Putamen (tissue), 1 donor: ENCODE data around the gene HS6ST3.
"Not testable (repeated sequence)": the region's sequence is repeated elsewhere in the genome, so short reads cannot be mapped to it uniquely, and the experiment has no call there.

Source experiments
- DNase-seq: peaks from one replicate; pipeline ENCODE4 v3.0.0-alpha.2; 2016; ENCODE audit warnings: low spot score

HS6ST3 gene

DNA sequence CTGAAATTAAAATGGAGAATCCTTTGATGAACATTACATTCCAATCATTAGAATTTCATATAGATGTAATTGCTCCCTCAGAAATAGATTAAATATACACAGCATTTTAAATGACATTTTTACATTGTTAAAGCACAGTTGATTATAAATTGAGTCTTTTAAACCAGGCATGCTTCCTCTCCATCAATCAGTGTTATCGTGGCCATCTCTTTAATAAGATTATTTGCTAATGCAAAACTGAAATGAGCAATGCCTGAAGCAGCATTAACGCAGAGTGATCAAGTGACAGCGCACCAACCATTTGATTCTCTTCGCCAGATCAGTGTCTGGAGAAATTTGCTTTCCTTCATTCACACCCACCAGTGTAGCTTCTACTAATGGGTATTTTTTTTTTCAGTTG, 644.6 kb downstream of the HS6ST3 start:
- no peak for DNase-seq

DNA sequence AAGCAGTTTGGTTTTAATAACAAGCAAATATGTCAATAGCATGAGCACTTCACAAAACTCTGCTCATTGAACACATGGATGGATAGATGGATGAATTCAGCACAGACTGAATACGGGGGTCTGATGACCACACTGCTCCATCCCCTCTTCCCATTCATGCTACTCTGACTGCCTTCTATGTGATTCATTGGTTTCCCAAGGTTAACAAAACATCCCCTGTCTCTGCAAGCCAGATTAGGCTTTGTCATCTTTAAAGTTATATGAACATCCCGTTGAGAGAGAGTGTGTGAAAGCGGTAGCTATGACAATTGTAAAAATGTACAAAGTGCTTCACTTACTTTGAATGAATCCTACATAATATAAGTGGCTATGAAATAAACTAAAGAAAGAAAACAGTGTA, 651.9 kb downstream of the HS6ST3 start:
- DNase-seq = no peak

DNA sequence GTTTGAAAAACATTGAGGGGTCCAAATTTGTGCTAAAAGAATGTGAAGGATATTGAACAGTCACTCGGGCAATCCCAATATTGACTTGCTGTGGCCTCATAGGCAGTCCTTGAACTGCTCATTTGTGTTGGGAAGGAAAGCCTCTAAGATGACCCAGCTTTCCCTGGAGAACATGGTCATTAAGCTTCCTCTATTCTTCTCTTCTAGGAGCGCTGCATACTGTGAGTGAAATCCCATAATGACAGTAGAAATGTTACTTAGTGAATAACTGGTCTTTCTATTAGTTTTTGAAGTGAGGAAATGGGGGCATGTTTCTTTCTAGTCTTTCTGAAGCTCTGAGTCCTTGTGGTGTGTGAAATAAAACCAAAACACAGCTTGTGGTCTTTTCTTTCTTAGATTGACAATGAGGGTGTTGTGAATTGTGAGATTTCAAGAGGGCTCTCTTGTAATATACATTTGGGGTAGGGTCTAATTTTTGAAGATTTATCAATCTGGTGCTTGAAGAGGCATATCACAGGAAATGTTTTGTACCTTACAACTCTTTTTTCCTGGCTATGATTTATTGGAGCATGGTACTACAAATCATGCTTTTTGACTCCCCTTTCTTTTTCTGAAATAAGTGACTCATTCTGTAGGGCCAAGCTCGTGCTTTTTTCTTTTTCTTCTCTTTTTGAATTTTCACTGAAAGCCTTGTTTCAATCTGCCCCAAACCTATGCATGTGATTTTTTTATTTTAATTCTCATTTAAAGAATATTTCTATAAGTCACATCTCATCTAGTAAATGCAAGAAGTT, 653.6 kb downstream of the HS6ST3 start:
- DNase-seq = no peak

DNA sequence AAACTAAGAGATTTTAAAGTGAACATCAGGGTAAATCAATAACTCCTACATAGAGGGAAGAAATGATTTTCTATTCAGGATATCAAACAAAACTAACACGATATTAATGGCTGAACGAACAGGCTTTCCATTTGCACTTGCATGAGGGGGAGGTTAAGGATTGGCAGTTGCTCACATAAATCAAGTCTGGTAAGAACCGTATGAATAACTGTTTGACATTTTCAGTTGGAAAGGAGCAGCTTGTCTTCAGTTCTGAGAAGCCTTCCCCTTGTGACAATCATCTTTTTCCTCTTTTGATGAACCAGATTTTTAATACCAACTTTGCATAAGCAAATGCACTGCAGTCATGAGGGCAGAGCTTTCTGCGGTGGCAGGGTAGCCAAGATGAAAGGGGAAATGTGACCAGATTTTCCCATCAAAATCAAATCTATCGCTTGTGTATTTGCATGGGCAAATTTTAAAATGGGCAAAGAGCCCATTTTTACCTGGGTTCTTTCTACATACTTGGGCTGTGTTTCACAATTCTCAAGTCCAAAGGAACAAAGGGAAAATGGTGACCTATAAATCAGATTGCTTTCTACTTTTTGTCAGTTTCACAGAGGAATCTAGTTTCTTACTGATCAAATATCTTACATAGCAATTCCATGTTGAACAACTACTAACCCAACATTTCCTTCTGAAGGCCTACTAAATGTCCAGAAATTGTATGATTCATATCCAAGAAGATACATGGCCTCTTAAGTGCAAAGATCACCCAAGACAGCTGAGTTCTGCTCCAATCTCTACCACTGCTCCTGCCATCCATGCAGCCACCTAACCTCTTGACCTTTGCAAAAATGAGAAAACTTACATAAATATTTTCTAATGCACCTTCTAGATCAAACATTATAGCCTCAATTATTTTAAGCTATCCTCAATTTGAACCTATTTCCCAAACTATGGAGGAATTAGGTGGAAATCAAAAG, 654.7 kb downstream of the HS6ST3 start:
- peak; percentile 58 for DNase-seq

DNA sequence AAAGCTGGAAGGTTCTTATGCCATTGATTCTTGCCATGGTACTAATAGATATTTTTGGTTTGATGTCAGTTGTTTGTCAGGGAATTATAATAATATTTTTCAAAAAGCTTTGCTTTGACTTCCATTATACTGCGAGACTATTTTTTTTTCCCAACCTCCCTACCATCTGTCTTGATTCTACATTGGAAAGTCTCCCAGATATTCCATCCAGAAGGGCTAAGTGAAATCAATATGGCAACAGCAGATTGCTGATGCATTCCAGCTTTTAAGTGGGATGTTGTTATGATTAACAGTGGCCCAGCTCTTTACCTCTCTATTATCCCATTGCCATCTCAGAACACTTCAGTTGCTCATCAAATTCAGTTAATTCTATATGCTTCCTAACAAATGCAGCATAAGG, 657.0 kb downstream of the HS6ST3 start:
- no peak for DNase-seq

DNA sequence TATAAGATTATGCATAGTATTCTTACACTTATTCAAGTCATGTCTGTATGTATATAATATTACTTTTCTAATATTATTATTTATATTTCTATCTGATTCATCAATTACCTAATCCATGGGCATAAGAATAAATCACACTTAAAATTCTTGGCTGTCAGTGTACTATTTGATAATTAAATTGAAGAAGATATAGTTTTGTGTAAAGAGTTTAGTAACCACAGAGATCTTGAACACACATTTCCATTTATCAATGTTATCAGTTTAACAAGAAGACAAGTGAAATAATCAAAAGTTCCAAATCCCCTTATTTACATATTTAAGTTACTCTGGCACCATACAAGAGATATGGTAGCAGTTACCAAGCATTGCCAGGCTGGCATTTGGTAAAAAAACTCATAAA, 659.9 kb downstream of the HS6ST3 start:
- DNase-seq = no peak

DNA sequence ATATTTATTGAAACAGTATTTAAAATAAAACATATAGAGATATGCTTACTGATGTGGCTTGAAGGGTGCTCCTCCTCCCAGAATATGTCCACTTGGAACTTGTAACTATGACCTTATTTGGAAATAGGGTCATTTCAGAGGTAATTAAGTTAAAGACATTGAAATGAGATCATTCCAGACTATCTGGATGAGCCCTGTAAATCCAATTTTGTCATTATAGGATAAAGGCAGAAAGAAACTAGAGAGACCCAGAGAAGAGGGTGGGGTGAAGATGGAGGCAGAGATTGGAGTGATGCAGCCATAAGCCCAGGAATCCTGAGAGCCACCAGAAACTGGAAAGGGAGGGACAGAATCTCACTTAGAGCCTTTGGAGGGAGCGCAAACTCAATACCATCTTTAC, 661.2 kb downstream of the HS6ST3 start:
- no peak for DNase-seq

DNA sequence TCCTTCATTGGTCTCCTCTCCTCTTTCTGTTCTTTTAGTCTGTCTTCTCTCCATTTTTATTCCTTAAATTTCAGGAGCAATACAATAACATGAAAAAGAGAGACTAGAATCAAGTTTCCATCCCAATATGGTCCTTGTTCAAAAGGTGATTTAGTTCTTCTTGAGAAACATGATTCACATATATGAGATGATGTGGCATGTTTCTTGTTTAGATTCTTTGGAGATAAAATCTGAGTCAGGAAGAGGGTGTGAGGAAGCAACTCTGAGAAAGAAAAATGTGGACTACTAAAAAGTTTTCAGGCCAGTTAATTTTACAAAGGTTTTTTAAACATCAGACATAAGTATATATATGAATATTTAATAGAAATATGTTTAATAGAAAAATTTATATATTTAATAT, 673.0 kb downstream of the HS6ST3 start:
- DNase-seq = no peak

DNA sequence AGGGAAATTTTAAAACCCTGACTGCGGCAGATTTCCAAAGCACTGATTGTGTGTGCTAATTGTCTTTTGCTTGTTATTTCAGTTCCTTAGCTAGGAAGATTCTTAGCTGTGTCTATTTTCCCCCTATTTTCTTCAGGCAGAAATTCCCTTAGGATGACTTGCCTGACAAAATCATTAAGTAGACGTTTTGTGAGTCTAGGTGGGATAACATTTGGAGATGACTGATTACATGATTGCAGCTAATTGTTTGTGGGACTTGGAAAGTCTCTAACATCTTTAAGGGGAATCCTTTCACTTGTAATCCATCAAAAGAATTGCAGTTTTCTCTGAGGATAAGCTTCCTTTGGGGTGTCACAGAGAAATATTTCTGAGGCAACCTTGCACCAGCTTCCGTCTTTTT, 676.4 kb downstream of the HS6ST3 start:
- no peak for DNase-seq

DNA sequence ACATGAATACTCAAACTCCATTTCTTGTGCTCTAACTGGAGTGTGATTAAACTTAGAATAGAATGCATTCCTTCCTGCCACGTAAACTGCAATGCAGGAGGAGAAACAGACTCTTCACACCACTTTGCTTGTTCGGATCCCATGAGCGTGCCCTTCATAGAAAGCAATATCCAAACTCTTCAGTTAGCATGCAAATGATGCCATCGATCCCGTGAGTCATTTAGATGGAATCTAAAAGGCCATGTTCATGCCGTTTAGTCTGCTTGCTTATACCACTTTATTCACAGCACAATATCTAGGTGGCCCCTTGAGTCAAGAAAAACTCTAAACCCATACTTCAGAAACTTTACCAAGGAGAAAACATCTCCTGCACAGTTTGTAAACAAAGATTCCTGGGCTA, 678.6 kb downstream of the HS6ST3 start:
- DNase-seq = no peak

DNA sequence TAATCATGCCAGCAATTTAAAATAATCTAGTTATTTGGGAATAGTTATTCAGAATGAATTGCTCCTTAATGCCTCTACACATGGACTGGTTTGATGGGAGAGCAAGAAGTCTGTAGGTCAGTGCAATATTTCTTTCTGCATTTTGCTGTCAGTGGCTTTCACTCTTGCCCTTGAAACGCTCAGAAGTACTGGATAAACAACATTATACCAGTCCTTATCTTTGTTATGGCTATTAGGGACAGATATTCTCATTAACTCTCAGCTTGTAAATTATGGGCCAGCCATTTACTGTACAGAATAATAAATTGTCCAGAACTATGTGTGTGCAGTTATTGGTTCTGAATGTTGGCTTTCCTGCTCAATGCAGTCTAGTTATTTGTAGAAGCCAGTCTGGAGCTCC, 680.0 kb downstream of the HS6ST3 start:
- DNase-seq = no peak

DNA sequence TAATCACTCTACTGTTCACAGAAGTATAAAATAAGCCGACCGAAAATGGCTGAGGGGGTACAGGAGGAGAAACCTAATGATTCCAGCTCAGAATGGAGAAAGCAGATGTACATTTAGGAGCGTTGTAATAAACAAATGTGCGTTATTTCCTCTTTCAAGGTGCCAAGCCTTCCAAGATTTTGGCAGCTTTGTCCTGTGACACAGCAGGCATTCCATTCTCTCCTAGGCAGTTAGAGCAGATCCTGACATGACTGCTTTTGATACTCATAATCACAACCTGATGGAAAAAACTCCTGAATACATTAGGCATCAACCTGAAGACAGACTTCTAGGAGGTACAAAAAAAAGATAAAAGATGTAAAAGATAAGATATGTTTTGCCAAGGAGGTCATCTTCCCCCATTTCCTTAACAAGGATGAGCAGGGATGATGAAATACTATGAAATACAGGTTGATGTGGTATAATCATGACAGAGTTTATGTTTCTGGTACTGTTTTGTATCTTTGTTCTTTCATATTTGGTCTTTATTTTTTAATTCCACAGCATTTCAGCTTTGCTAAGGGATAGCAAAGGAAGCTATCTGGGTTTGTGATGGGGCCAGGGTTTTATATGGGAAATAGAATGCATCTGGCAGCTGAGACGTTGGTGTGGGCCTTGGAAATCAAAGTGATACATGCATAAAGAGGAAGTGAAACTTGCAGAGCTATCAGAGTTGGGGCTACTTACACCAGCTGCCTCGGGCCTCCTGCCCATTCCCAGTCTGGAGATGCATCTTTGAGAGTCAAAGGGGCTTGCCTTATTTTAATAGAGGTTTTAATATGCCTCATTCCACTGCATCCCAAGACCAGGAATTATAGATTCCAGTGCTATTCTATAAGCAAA, 681.8 kb downstream of the HS6ST3 start:
- DNase-seq = no peak

DNA sequence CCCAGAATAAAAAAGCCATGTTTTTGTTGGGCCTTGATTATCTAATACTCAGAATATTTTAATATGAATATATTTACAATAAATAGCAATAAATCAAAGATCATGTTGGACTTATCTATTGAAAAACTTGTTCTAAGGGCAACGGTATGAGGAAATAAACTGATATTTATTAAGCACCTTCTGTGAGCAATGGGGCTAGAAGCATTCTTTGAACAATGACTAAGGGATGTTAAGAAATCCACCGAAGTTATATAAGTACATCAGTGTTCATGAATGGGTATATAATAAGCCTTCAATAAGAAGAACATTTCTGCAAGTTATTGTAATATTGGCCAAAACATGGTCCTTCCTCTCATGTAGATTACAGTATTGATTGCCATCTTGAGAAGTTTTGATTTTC, 682.5 kb downstream of the HS6ST3 start:
- no peak for DNase-seq

DNA sequence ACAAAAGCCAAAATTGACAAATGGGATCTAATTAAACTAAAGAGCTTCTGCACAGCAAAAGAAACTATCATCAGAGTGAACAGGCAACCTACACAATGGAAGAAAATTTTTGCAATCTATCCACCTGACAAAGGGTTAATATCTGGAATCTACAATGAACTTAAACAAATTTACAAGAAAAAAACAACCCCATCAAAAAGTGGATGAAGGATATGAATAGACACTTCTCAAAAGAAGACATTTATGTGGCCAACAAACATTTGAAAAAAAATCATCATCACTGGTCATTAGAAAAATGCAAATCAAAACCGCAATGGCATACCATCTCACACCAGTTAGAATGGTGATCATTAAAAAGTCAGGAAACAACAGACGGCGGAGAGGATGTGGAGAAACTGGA, 688.4 kb downstream of the HS6ST3 start:
- DNase-seq = not testable (repeated sequence)

DNA sequence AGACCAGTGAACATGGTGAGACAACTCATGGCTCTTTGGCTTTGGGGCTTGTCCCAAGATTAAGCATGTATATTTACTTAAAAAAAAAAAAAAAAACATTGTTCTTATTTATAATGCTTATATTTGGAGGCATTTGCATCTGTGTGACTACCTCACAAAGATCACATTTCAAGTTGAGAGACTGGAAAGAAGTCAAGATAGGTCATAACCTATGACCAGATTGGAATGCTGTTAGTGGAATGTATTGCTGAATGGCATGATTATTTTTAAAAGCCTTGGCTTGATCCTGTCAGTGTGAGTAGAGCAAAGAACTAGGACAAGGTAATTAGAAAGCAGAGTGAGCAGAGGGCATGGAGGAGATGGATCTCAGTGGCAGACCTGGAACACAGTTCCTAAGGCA, 689.8 kb downstream of the HS6ST3 start:
- no peak for DNase-seq

DNA sequence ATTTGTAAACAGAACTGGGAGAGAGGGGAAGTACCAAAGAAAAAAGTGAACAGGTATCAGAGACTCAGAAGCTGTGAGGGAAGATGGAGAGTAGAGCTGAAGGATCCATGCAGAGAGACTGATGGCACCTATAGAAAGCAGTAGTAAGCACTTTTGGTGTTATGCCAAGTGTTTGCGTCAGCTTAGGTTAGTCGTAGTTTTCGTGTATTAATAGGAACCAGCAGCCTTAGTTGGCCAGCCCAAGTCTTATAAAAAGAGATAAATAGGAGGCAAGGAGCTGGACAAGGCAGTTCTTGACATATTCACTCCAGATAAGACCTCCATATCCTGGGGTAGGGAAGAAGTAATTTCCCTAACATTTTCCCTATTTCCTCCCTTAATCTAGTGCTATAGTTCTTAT, 690.2 kb downstream of the HS6ST3 start:
- no peak for DNase-seq

DNA sequence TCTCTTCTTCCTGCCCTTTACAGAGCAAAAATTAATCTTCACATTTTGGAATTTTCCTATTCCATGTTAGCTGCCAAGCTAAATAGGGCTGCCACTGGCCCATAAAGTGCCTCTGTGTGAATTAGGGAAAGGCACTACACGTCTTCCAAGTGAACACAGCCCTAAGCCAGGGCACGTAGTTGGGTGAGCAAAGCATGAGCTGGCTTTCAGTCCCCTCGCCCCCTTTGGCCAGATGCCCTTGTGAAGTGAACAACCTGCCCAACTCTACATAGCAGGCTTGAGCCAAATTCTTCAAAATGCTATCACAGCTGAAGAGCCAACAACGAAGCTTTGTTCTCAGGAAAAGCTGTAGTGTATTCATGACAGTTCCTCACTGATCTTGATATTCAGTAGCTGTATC, 691.2 kb downstream of the HS6ST3 start:
- peak; percentile 64 for DNase-seq

DNA sequence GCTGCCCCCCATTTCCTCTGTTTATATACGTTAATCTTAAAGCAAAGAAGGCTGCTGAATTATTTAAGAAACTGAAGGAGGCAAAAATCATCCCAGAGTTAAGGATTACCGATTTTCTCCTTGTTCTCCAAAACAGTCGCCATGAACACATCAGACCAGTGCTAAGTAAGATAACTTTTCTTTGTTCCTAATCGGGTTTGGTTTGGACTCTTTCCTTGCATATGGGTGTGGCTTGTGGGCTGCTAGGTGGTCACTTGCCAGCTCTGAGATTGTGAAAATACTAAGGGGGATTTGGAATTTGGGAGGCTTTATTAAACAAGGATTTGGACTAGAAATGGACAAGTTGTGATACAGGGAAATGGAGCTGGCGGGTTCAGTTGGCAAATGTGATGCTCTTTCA, 692.3 kb downstream of the HS6ST3 start:
- no peak for DNase-seq

DNA sequence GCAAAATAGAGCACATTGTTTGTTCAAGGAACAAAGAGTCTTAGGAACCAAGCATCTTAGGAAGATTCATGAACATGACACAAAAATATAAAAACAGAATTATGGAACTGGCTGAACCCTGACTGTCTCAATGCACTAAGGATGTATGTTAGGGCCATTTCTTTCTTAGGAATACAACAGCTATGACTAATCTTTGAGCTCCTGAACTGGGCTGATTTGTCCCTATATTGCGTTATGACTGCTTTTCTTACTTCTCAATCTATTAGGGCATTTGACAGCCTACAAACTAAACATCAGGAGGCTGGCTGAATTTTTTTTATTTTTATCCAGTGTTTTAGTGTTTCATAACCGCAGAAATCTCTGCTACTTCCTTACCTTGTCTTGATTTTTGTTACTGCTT, 693.1 kb downstream of the HS6ST3 start:
- no peak for DNase-seq

DNA sequence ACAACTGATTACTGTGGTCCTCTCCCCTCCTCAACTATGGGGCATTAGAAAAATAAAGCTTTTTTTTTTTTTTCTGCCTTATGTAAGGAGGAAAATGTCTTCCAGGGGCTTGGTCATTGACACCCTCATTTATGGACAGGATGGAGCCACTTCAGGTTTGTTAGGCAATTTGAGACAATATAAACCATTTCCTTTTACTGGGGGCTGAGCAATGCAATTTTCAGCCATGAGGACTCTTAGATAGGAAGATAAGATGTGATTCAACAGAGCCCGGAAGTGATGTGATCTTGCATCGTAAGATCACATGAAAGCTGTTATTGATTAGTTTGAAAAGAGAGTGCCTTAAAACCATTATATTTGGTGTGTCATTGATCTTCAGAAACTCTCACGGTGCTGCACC, 693.6 kb downstream of the HS6ST3 start:
- no peak for DNase-seq

DNA sequence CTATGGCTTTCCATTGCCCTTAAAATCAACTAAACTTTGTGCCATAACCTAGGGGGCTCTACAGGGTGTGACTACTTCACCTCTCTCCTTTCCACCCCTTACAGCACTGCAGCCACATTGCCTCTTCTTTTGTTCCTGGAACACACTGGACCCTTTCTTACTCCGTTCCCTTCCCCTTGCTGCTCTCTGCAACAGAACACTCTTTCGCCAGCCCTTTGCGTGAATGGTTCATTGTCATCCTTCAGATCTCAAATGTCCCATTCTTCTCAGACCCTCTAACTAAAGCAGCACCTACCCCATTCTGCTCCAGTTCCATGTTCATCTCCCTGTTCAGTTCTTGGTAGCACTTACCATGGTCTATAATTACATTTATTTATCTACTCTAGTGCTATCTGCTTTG, 696.1 kb downstream of the HS6ST3 start:
- peak; percentile 25 for DNase-seq

DNA sequence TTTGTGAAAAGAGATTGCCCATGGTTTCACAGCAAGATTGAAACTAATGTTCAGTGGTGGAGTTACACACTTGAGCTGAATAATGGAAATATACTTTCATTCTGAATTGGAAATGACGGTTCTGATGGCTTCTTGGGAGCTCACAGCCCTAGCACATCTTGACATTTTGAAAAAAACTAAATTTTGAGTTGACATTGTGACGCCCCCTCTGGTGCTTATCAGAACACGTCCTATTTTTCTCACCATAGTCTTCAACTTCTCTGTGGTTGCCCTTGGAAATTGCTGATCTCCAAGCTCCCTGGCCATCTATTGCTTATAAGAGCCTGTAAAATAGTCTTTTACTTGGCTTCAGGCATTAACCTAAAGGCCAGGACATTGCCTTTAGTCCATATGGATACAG, 702.3 kb downstream of the HS6ST3 start:
- DNase-seq = no peak
